Spinal cord (tissue), 10 donors: ENCODE data around the gene OSBPL6. TPM values are rescaled to one million over a fixed set of nuclear protein-coding genes. Genes with fewer than 3 reads are reported as not detected.
"Not testable (repeated sequence)": the region's sequence is repeated elsewhere in the genome, so short reads cannot be mapped to it uniquely, and the experiment has no call there.

Source experiments
- DNase-seq, 6 donors: peaks; one replicate each; pipeline versions ENCODE4 v3.0.0 to v3.0.0-alpha.2; 2013 to 2015; ENCODE audit warnings: low spot score in 6 of 6, low read depth in 4 of 6
- H3K27ac ChIP-seq: one replicate; pipeline ENCODE4 v1.5.1; 2013; ENCODE audit warnings: low read depth, low read length, control low read depth
- H3K27me3 ChIP-seq: one replicate; pipeline ENCODE4 v1.6.1; 2013; ENCODE audit warnings: low read length; ENCODE audit not compliant: control insufficient read depth, insufficient read depth
- H3K36me3 ChIP-seq: one replicate; pipeline ENCODE4 v1.6.1; 2013; ENCODE audit warnings: low read length; ENCODE audit not compliant: control insufficient read depth, insufficient read depth
- H3K4me1 ChIP-seq: one replicate; pipeline ENCODE4 v1.6.1; 2013; ENCODE audit warnings: low read length; ENCODE audit not compliant: control insufficient read depth, insufficient read depth
- H3K4me3 ChIP-seq: one replicate; pipeline ENCODE4 v1.5.1; 2013; ENCODE audit warnings: low read depth, low read length, control low read depth
- H3K9me3 ChIP-seq: one replicate; pipeline ENCODE4 v1.6.1; 2013; ENCODE audit warnings: low read length; ENCODE audit not compliant: control insufficient read depth, insufficient read depth
- WGBS: methylation state at CpG from one replicate; pipeline ENCODE4 v1.1.5; 2013; ENCODE audit warnings: missing lambda C conversion rate; ENCODE audit not compliant: insufficient coverage; 5-methylcytosine and 5-hydroxymethylcytosine counted together
- long read RNA-seq, 4 donors: transcript quantifications; one replicate each; lab custom pipeline, GENCODE V29; 2026
- polyA plus RNA-seq, 2 donors: library from polyadenylated mRNA; unstranded; fragments of 120-200 nt; gene quantifications; one replicate each; pipeline ENCODE4 v1.2.1, GENCODE V29; 2013; ENCODE audit not compliant: insufficient read length in 2 of 2
- total RNA-seq, 2 donors: library from RNA; depleted of rRNA in 1 of 2; stranded (reverse); fragments of 120-200 nt in 1 of 2; fragments of >200 nt in 1 of 2; gene quantifications; one replicate each; pipeline versions ENCODE4 v1.2.3 to v1.2.4, GENCODE V29; 2013 to 2014
- donor health status: healthy.

The OSBPL6 gene
- 10 to 100 TPM in 1 of 2 donors, 1 to 10 TPM in 1; 7.3 to 18.8 TPM for total RNA-seq
- polyA plus RNA-seq: 10 to 100 TPM; 17.5 to 18.1 TPM
- long read RNA-seq, donor 1, partial matches to known transcripts: 0 of 4 reads
- long read RNA-seq, donor 1, other reads (novel, unspliced or antisense): 0 of 4 reads
- long read RNA-seq, donor 2: 0 reads
- long read RNA-seq, donor 3: 0 reads
- long read RNA-seq, donor 4: 0 reads

- H3K9me3 ChIP-seq: no peaks in the 10 kb centered on the region
- H3K27me3 ChIP-seq: no peaks in the 10 kb centered on the region
- no peaks in the 10 kb centered on the region for H3K36me3 ChIP-seq
- peak; percentile 53 to 95 (median 76) for DNase-seq
- peak within 1 kb of the TSS; percentile 84 for H3K27ac ChIP-seq
- whole genome bisulfite sequencing: under 1% methylated on average over 90 of the region's 90 CpGs
- H3K4me3 ChIP-seq: peak within 1 kb of the TSS; percentile 84
- peaks cover 7% of the 10 kb centered on the region for H3K4me1 ChIP-seq
These were observed at the start of gene OSBPL6 for GRCh38 chr2:178193823-178194599. Gene OSBPL6, plus strand, starts transcription at chr2:178194512. Its CDS starts 111,673 bp downstream, at chr2:178306185.

GRCh38 chr2:178152033-178152432 lies 42.3 kb upstream of the OSBPL6 start:
- DNase-seq: peak in 1 of 6 donors; percentile 19
- no CpG with 5 or more reads among the region's 3 CpGs for WGBS
- Histone ChIP-seq H3K27me3 (no peaks in the 10 kb centered on the region), H3K4me3 (no peak overlapping the region), H3K36me3 (no peaks in the 10 kb centered on the region), H3K9me3 (no peaks in the 10 kb centered on the region), H3K4me1 (no peaks in the 10 kb centered on the region), H3K27ac (no peak overlapping the region)

- Histone ChIP-seq H3K9me3 (no peaks in the 10 kb centered on the region), H3K36me3 (no peaks in the 10 kb centered on the region), H3K27ac (no peak overlapping the region), H3K4me1 (no peaks in the 10 kb centered on the region), H3K4me3 (no peak overlapping the region), H3K27me3 (no peaks in the 10 kb centered on the region)
- 80% methylated on average over 1 of the region's 4 CpGs for WGBS
- no peak for DNase-seq
These were observed 41.8 kb upstream of the OSBPL6 start for GRCh38 chr2:178152542-178152941.

GRCh38 chr2:178152977-178153376 lies 41.3 kb upstream of the OSBPL6 start:
- no peak for DNase-seq
- Histone ChIP-seq H3K4me1 (no peaks in the 10 kb centered on the region), H3K9me3 (no peaks in the 10 kb centered on the region), H3K4me3 (no peak overlapping the region), H3K36me3 (no peaks in the 10 kb centered on the region), H3K27me3 (no peaks in the 10 kb centered on the region), H3K27ac (no peak overlapping the region)
- no CpG with 5 or more reads among the region's 1 CpG for WGBS

GRCh38 chr2:178153878-178154277 lies 40.4 kb upstream of the OSBPL6 start:
- not testable (repeated sequence) for DNase-seq, H3K36me3 ChIP-seq, H3K9me3 ChIP-seq, H3K4me1 ChIP-seq, H3K4me3 ChIP-seq, H3K27me3 ChIP-seq, H3K27ac ChIP-seq
- WGBS: no CpG with 5 or more reads among the region's 1 CpG

GRCh38 chr2:178155524-178155923 lies 38.8 kb upstream of the OSBPL6 start:
- H3K27ac ChIP-seq: no peak overlapping the region
- no peak for DNase-seq
- WGBS: no CpG with 5 or more reads among the region's 1 CpG
- H3K9me3 ChIP-seq: no peaks in the 10 kb centered on the region
- no peaks in the 10 kb centered on the region for H3K4me1 ChIP-seq
- H3K36me3 ChIP-seq: no peaks in the 10 kb centered on the region
- no peaks in the 10 kb centered on the region for H3K27me3 ChIP-seq
- H3K4me3 ChIP-seq: no peak overlapping the region

GRCh38 chr2:178157574-178157973 lies 36.7 kb upstream of the OSBPL6 start:
- Histone ChIP-seq H3K27ac (no peak overlapping the region), H3K9me3 (no peaks in the 10 kb centered on the region), H3K27me3 (no peaks in the 10 kb centered on the region), H3K36me3 (no peaks in the 10 kb centered on the region), H3K4me1 (no peaks in the 10 kb centered on the region), H3K4me3 (no peak overlapping the region)
- 95% methylated on average over 3 of the region's 5 CpGs for WGBS
- DNase-seq: no peak

GRCh38 chr2:178159966-178160365 lies 34.3 kb upstream of the OSBPL6 start:
- no CpG with 5 or more reads among the region's 1 CpG for WGBS
- Histone ChIP-seq H3K4me3 (no peak overlapping the region), H3K9me3 (no peaks in the 10 kb centered on the region), H3K27me3 (no peaks in the 10 kb centered on the region), H3K27ac (no peak overlapping the region), H3K36me3 (no peaks in the 10 kb centered on the region), H3K4me1 (no peaks in the 10 kb centered on the region)
- DNase-seq: no peak

- no peak overlapping the region for H3K4me3 ChIP-seq
- peak in 1 of 6 donors; percentile 23 for DNase-seq
- no peaks in the 10 kb centered on the region for H3K9me3 ChIP-seq
- H3K27me3 ChIP-seq: no peaks in the 10 kb centered on the region
- H3K4me1 ChIP-seq: no peaks in the 10 kb centered on the region
- WGBS: no CpG with 5 or more reads among the region's 1 CpG
- no peak overlapping the region for H3K27ac ChIP-seq
- no peaks in the 10 kb centered on the region for H3K36me3 ChIP-seq
These were observed 33.7 kb upstream of the OSBPL6 start for GRCh38 chr2:178160601-178161000.

- Histone ChIP-seq H3K27ac (no peak overlapping the region), H3K9me3 (no peaks in the 10 kb centered on the region), H3K4me1 (no peaks in the 10 kb centered on the region), H3K27me3 (no peaks in the 10 kb centered on the region), H3K4me3 (no peak overlapping the region), H3K36me3 (no peaks in the 10 kb centered on the region)
- DNase-seq: no peak
- WGBS: 81% methylated on average over 4 of the region's 4 CpGs
These were observed 30.9 kb upstream of the OSBPL6 start for GRCh38 chr2:178163395-178163794.
